Stimulated activated CD8-positive, alpha-beta memory T cell treated with anti-CD3 and anti-CD28 coated beads, Interleukin-4, amount 100 ng/mL, for 1 hour (primary cell): Measurements from ENCODE around the gene SLC35D3.
"Not testable (repeated sequence)": the region's sequence is repeated elsewhere in the genome, so short reads cannot be mapped to it uniquely, and the experiment has no call there.

Source experiments
- DNase-seq, 2 donors: peaks; one replicate each; pipeline ENCODE4 v3.0.0-alpha.2; 2020; ENCODE audit warnings: low read depth in 2 of 2, low spot score in 1 of 2

The SLC35D3 gene

GRCh38 chr6:136922685-136923006 is 545 bp downstream of the SLC35D3 start:
- no peak for DNase-seq

DNA sequence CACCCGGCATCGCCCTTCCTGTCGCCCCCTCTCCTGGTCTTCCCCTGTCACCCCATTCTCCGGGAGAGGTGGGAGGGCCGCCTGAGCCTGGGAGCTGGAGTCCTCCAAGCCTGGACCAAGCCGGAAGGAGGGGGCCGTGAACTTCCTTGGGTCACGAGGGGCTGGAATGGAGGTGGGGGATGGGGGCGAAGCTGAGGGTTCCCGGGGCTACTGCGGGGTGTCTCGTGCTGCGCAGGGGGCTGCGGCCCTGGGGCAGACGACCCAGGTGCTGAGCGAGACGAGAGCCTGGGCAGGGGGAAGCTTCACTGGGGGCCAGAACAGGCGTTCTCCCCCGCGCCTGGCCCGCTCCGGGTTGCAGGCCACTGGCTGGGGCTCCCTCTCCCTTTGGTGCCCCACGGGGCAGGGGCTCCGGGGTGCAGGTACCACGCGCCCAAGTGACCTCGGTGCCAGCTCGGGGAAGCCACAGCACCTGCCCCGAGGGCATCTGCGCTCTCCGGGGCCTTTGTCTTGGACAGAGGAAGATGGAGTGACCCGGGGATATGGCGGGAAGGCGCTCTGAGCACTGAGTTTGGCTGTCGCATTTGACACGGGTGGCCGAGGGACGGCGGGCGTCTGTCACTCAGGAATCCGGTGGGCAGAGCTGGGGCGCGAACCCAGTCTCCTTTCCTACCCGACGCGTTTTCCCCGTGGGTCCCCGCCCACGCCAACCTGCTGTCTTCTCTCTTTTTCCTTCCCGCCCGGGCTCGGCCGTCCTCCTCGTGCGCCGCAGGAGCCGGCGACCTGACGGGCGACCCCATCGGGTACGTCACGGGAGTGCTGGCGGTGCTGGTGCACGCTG is 1.2 kb downstream of the SLC35D3 start:
- no peak for DNase-seq

GRCh38 chr6:136923954-136924673 is 2.0 kb downstream of the SLC35D3 start:
- DNase-seq: no peak

DNA sequence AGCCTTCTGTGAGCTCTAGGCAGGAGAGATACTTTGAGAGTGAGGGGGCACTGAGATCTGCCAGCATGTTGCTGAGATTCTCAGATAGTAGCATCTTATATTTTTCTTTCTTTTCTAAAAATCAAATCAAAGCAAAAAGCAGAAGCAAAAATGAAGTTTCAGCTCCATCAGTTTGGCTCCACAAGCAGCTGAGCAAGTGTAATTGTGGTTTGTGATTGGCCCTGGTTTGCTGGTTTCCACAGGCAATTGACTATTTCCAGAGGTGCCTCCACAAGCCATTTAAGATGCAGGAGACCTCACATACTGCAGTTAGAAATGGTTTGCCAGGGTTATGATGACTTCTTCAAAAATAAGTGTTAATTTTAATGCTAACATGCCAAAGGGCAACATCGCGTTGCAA is 4.3 kb downstream of the SLC35D3 start:
- DNase-seq: no peak

DNA sequence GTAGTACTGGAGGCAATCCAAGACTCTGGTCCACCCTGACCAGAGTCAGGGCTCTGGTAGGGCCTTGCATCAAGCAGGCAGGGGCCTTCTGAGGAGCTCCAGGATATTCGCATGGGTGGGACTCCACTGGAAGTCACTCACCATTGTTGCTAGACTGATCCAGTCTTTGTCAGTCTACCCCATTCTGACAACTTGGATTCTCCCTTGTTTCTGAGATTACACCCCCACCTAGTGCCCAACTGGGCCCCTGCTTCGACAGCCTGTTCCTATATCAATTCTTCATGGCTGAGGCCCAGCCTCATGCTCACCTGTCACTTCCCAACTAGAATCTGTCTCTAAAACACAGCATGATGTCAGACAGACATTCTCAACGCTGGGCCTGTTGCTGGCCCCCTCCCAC is 5.2 kb downstream of the SLC35D3 start:
- DNase-seq: no peak

GRCh38 chr6:136930528-136930927 is 8.4 kb downstream of the SLC35D3 start:
- DNase-seq: no peak

DNA sequence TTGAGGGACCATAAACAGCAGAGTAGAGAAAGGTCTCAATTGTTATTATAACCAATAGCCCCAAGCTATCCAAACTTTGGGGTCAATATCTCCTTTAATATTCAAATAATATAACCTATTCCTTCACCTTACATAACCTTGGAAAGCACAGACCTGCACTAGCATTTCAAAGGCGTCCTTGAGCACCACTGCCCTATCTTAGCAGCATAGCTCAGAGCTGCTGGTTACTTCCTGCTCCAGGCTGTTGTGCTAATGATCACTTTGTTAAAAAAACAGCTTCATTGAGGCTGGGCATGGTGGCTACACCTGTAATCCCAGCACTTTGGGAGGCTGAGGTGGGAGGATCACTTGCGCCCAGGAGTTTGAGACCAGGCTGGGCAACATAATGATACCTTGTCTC is 10.5 kb downstream of the SLC35D3 start:
- DNase-seq: no peak

DNA sequence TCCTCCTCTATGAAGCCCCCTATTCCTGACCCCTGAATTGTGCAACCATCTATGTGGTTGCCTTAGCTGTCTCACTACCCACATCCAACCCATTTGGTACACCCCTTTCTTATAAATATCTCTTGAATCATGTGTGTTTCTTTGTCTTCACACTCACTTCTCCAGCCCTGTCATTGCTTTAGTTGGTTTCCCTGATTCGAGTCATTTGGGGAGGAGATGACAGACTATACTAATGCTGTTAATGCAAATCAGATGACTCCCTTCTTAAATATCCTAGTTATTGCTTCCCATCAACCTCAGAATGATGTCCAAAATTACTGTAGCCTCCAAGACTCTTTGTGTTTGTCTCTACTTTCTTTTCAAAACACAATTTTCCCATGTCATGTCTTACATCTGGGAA is 23.0 kb downstream of the SLC35D3 start:
- DNase-seq: no peak

DNA sequence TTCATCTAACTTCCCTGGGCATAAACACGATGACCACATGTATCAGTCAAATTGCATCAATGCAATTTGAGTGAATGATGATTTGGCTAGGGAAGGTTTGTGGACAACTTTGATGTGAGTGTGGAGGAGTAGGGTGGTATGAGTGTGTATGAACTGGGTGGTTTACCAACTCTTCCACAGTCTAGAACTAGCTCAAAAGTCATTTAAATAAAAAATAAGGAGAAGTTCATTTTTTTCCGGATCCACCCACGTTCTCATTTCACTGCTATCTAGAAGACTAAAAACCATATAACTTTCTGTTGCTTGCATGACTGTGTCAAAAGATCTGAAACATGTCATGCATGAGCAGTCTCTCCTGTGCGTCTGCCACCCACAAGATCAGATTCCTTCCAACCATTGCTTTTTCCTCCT is 23.6 kb downstream of the SLC35D3 start:
- no peak for DNase-seq

DNA sequence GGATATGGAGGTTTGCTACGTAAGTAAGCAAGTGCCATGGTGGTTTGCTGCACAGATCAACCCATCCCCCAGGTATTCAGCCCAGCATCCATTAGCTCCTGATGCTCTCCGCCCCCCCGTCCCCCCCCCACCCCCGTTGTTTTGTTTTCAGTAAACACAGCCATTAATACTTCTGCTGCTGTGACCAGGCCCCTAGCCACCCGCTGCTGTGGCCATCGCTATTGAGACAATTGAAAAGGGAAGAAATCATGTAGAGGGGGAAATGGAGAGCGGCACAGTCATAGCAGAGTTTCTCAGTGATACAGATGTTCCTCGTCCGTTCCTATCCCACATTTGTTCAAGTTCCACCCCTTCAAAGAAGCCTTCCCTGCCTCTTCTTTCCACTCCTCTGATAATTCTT is 24.9 kb downstream of the SLC35D3 start:
- DNase-seq: no peak

- DNase-seq: not testable (repeated sequence)
Observed at GRCh38 chr6:136949957-136950356, 27.9 kb downstream of the SLC35D3 start.

- no peak for DNase-seq
Observed at GRCh38 chr6:136950436-136951126, 28.5 kb downstream of the SLC35D3 start.

DNA sequence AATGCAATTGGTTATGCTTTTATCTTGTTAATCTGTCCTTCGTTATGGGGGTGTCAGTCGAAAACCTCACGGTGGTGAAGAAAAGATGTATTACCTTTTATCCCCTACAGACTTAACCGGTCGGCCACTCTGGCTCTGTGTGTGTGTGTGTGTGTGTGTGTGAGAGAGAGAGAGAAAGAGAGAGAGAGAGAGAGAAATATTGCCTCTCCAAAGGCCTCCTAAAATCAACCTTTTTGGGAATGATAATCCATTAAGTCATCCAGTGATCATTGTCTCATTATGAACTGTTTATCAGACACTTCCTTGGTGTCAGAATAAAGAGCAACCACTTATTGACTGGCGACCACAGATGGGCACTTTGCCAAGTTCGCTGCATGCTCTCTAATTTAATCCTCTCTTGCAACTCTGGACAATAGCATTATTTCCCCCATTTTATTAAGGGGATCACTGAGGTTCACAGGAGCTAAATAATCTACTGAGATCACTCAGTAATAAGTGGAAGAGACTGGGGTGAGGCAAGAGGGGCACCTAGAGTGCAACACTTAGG is 30.7 kb downstream of the SLC35D3 start:
- no peak for DNase-seq

GRCh38 chr6:136955123-136955522 is 33.0 kb downstream of the SLC35D3 start:
- DNase-seq: no peak

- DNase-seq: no peak
Observed at GRCh38 chr6:136956590-136957544, 34.8 kb downstream of the SLC35D3 start.

DNA sequence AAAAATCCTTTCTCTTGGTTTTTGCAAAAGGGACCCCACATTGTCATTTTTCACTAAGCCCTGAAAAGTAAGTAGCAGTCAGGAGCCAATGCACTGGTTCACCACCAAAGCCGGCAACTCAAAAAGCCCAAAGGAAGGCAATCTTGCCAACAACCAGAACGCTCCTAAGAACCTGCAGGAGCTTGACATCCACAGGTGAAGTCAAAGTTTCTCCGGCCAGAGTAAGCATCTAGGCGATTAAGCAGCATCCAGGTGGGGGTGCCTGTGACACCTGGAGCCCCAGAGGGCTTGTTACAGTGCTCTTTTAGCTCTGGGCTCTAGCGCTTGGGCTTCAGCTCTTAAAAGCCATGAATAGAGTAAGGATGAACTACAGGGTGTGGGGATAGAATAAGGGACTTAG is 36.1 kb downstream of the SLC35D3 start:
- DNase-seq: no peak

DNA sequence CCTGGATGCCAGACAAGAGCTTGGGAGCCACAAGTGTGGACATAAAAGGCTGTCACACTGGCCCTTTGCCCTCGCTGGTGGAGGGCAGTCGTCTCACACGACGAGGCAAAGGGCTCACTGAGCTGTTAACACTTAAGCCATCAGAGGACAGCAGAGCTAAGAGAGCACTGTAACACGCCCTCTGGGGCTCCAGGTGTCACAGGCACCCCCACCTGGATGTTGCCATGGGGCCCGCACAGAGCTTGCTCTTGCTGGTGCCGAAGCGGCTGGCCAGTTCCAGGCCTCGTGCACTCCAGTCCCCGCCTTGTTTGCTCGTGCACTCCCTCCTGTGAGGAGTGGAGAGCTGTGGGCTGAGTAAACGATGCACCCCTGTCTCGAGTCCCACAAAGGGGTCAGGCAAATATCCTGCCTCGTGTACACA is 37.4 kb downstream of the SLC35D3 start:
- no peak for DNase-seq

GRCh38 chr6:136959935-136960334 is 37.8 kb downstream of the SLC35D3 start:
- not testable (repeated sequence) for DNase-seq

GRCh38 chr6:136960781-136961180 is 38.7 kb downstream of the SLC35D3 start:
- DNase-seq: no peak

GRCh38 chr6:136961848-136962247 is 39.7 kb downstream of the SLC35D3 start:
- DNase-seq: no peak

GRCh38 chr6:136962661-136963060 is 40.6 kb downstream of the SLC35D3 start:
- no peak for DNase-seq
